Loucy (cell line): Measurements from ENCODE around the gene DNAJC1.

Experiments used
- H2AFZ ChIP-seq: fragments of 200-600 bp; sonication (generic); 2 replicates; pipeline ENCODE4 v1.6.0; 2016; ENCODE audit warnings: antibody characterized with exemption, mild to moderate bottlenecking, low read length, moderate library complexity
- H3F3A ChIP-seq: fragments of 200-600 bp; 2 replicates; pipeline ENCODE4 v1.6.0; 2016; ENCODE audit warnings: antibody characterized with exemption, low read depth, mild to moderate bottlenecking
- H3K27me3 ChIP-seq: fragments of 200-600 bp; sonication (generic); 2 replicates; pipeline ENCODE4 v1.6.1; 2014; ENCODE audit warnings: low read length, mild to moderate bottlenecking; ENCODE audit not compliant: insufficient read depth, poor library complexity, severe bottlenecking
- H3K36me3 ChIP-seq: fragments of 200-600 bp; sonication (generic); 2 replicates; pipeline ENCODE4 v1.6.1; 2016; ENCODE audit warnings: low read length; ENCODE audit not compliant: insufficient read depth
- H3K4me1 ChIP-seq: fragments of 200-600 bp; sonication (generic); 2 replicates; pipeline ENCODE4 v1.5.1; 2014; ENCODE audit warnings: low read length, mild to moderate bottlenecking; ENCODE audit not compliant: insufficient read depth, poor library complexity, severe bottlenecking
- H3K4me2 ChIP-seq: fragments of 200-600 bp; sonication (generic); 2 replicates; pipeline ENCODE4 v1.6.0; 2014; ENCODE audit warnings: antibody characterized with exemption, low read length, low read depth, mild to moderate bottlenecking; ENCODE audit not compliant: poor library complexity, severe bottlenecking
- H3K4me3 ChIP-seq: fragments of 200-600 bp; sonication (generic); 2 replicates; pipeline ENCODE4 v1.5.1; 2014; ENCODE audit warnings: low read length, mild to moderate bottlenecking, mixed read lengths; ENCODE audit not compliant: poor library complexity, severe bottlenecking
- H3K79me2 ChIP-seq: fragments of 200-600 bp; sonication (generic); 2 replicates; pipeline ENCODE4 v1.6.1; 2014; ENCODE audit warnings: low read length; ENCODE audit not compliant: insufficient read depth
- H3K9ac ChIP-seq: fragments of 200-600 bp; sonication (generic); 2 replicates; pipeline ENCODE4 v1.6.0; 2014; ENCODE audit warnings: mild to moderate bottlenecking, low read depth, low read length, moderate library complexity; ENCODE audit not compliant: poor library complexity, severe bottlenecking
- H3K9me2 ChIP-seq: fragments of 200-600 bp; sonication (generic); replicated peaks from 2 replicates; pipeline ENCODE4 v1.6.1; 2016; ENCODE audit warnings: low read depth, low read length, mixed read lengths
- H3K9me3 ChIP-seq: fragments of 200-600 bp; sonication (generic); 2 replicates; pipeline ENCODE4 v1.6.1; 2014; ENCODE audit warnings: mild to moderate bottlenecking, antibody characterized with exemption, low read length, low read depth; ENCODE audit not compliant: insufficient read depth
- H4K20me1 ChIP-seq: fragments of 200-600 bp; sonication (generic); 2 replicates; pipeline ENCODE4 v1.6.0; 2014; ENCODE audit warnings: antibody characterized with exemption, low read length, mild to moderate bottlenecking; ENCODE audit not compliant: insufficient read depth, poor library complexity, severe bottlenecking
- CTCF ChIP-seq: fragments of 200-600 bp; sonication (generic); conservative IDR thresholded peaks from 2 replicates; pipeline ENCODE4 v1.5.1; 2014; ENCODE audit warnings: mild to moderate bottlenecking, antibody characterized with exemption, low read length
- EZH2phosphoT487 ChIP-seq: fragments of 200-600 bp; IDR thresholded peaks from 2 replicates; pipeline ENCODE4 v1.6.1; 2018; ENCODE audit warnings: antibody characterized with exemption, mild to moderate bottlenecking, moderate library complexity, borderline replicate concordance

DNAJC1 gene

GRCh38 chr10:21803374-21803773 lies 200.2 kb downstream of the DNAJC1 start:
- Histone ChIP-seq H4K20me1 (no peaks in the 10 kb centered on the region), H3K36me3 (peaks cover 14% of the 10 kb centered on the region), H3K4me1 (peaks cover 16% of the 10 kb centered on the region), H3K9me3 (no peaks in the 10 kb centered on the region), H3K9me2 (no peaks in the 10 kb centered on the region), H3K9ac (no peak overlapping the region), H2AFZ (no peak overlapping the region), H3F3A (no peaks in the 10 kb centered on the region; the same call in 1 of the 2 replicates), H3K4me3 (no peak overlapping the region), H3K4me2 (no peak overlapping the region), H3K27me3 (no peaks in the 10 kb centered on the region), H3K79me2 (no peaks in the 10 kb centered on the region)
- no peak for TF ChIP-seq CTCF
- no peak for TF ChIP-seq EZH2phosphoT487

- Histone ChIP-seq H3K36me3 (peaks cover 22% of the 10 kb centered on the region), H3K9me2 (no peaks in the 10 kb centered on the region), H3K9ac (no peak overlapping the region), H3K4me2 (no peak overlapping the region), H3F3A (no peaks in the 10 kb centered on the region; the same call in 1 of the 2 replicates), H4K20me1 (no peaks in the 10 kb centered on the region), H3K4me1 (peaks cover 17% of the 10 kb centered on the region), H3K4me3 (no peak overlapping the region), H3K79me2 (no peaks in the 10 kb centered on the region), H2AFZ (no peak overlapping the region), H3K27me3 (no peaks in the 10 kb centered on the region), H3K9me3 (no peaks in the 10 kb centered on the region)
- TF ChIP-seq CTCF = no peak
- no peak for TF ChIP-seq EZH2phosphoT487
Observed at GRCh38 chr10:21801609-21802008, 201.9 kb downstream of the DNAJC1 start.

- no peak for TF ChIP-seq EZH2phosphoT487
- no peak overlapping the region for H3K4me3 ChIP-seq
- peaks cover 17% of the 10 kb centered on the region for H3K4me1 ChIP-seq
- peaks cover 16% of the 10 kb centered on the region for H3K36me3 ChIP-seq
- no peaks in the 10 kb centered on the region for H3K9me2 ChIP-seq
- no peaks in the 10 kb centered on the region for H3K79me2 ChIP-seq
- H3K9me3 ChIP-seq = no peaks in the 10 kb centered on the region
- no peaks in the 10 kb centered on the region for H3F3A ChIP-seq
- H3K9ac ChIP-seq = no peak overlapping the region
- peak overlapping the region; percentile 49 for H3K4me2 ChIP-seq
- H2AFZ ChIP-seq = no peak overlapping the region
- no peaks in the 10 kb centered on the region for H4K20me1 ChIP-seq
- H3K27me3 ChIP-seq = no peaks in the 10 kb centered on the region
Observed at GRCh38 chr10:21797984-21798765, 205.4 kb downstream of the DNAJC1 start.

GRCh38 chr10:21797533-21797932 lies 206.0 kb downstream of the DNAJC1 start:
- no peaks in the 10 kb centered on the region for H3K79me2 ChIP-seq
- no peaks in the 10 kb centered on the region for H3K27me3 ChIP-seq

More at GRCh38 chr10:21797533-21797932, 206.0 kb downstream of the DNAJC1 start:
- Histone ChIP-seq H3K4me1 (peaks cover 17% of the 10 kb centered on the region), H3K9me2 (no peaks in the 10 kb centered on the region), H3K4me3 (no peak overlapping the region), H4K20me1 (no peaks in the 10 kb centered on the region), H3K36me3 (peaks cover 16% of the 10 kb centered on the region), H2AFZ (no peak overlapping the region), H3K4me2 (peak overlapping the region; percentile 49), H3K9me3 (no peaks in the 10 kb centered on the region), H3F3A (no peaks in the 10 kb centered on the region), H3K9ac (no peak overlapping the region)
- TF ChIP-seq CTCF (no peak), EZH2phosphoT487 (no peak)
